K562 (cell line): ENCODE measurements around the gene TGM3. TPM values are rescaled to one million over a fixed set of nuclear protein-coding genes. Genes with fewer than 3 reads are reported as not detected.
A peak's percentile ranks its signal among the peaks of the same experiment; 100 is the strongest.

Source experiments
- DEAF1 ChIP-seq: fragments of 450-650 bp; formaldehyde crosslinking; IDR thresholded peaks from 2 replicates; pipeline ENCODE4 v1.4.0; 2020; ENCODE audit warnings: mild to moderate bottlenecking, moderate library complexity
- EHMT2 ChIP-seq: fragments of 450-650 bp; IDR thresholded peaks from 2 replicates; pipeline ENCODE4 v1.6.1; 2018; ENCODE audit warnings: antibody characterized with exemption
- ESRRA ChIP-seq: fragments of 450-650 bp; IDR thresholded peaks from 2 replicates; pipeline ENCODE4 v1.6.1; 2014; ENCODE audit warnings: low read depth, mild to moderate bottlenecking, moderate library complexity, borderline replicate concordance
- ETV1 ChIP-seq: fragments of 450-650 bp; conservative IDR thresholded peaks from 2 replicates; pipeline ENCODE4 v1.6.1; 2016; ENCODE audit warnings: missing genetic modification characterization, control low read depth, low read depth, missing compliant biosample characterization
- FOXJ2 ChIP-seq: fragments of 200-800 bp; sonication (Bioruptor generic); IDR thresholded peaks from 2 replicates; pipeline ENCODE4 v1.6.1; 2016; ENCODE audit warnings: missing genetic modification characterization, missing compliant biosample characterization
- GTF2B ChIP-seq: IDR thresholded peaks from 2 replicates; pipeline ENCODE4 v1.6.1; 2011; ENCODE audit not compliant: insufficient read length; ENCODE audit errors: extremely low read depth
- ILF3 ChIP-seq: fragments of 450-650 bp; IDR thresholded peaks from 2 replicates; pipeline ENCODE4 v1.6.1; 2018; ENCODE audit warnings: antibody characterized with exemption, mild to moderate bottlenecking, moderate library complexity, borderline replicate concordance
- IRF2 ChIP-seq: sonication (generic); formaldehyde crosslinking; IDR thresholded peaks from 2 replicates; pipeline ENCODE4 v1.8.1; 2022; ENCODE audit warnings: mild to moderate bottlenecking, missing genetic modification reagents
- MAZ ChIP-seq, 2 experiments: fragments of 450-650 bp in 1 of 2; sonication (generic) in 1 of 2; formaldehyde crosslinking; IDR thresholded peaks in 1 of 2; conservative IDR thresholded peaks in 1 of 2; 2 replicates each; pipeline versions ENCODE4 v1.4.0 to v1.5.0; 2020; ENCODE audit warnings: mild to moderate bottlenecking in 1 of 2, missing genetic modification reagents in 1 of 2
- NCOA6 ChIP-seq: fragments of 450-650 bp; IDR thresholded peaks from 2 replicates; pipeline ENCODE4 v1.6.1; 2017; ENCODE audit warnings: mild to moderate bottlenecking
- PHB2 ChIP-seq: fragments of 450-650 bp; IDR thresholded peaks from 2 replicates; pipeline ENCODE4 v1.6.1; 2017; ENCODE audit warnings: low read depth
- RFX7 ChIP-seq: fragments of 250-450 bp; sonication (Bioruptor Pico); IDR thresholded peaks from 2 replicates; pipeline ENCODE4 v1.5.1; 2021; ENCODE audit warnings: mild to moderate bottlenecking
- SMC3 ChIP-seq: conservative IDR thresholded peaks from 2 replicates; pipeline ENCODE4 v1.6.1; 2011; ENCODE audit warnings: low read depth, low read length, improper control_type of control experiment; ENCODE audit not compliant: insufficient read depth
- SPI1 ChIP-seq: IDR thresholded peaks from 2 replicates; pipeline ENCODE4 v1.6.1; 2011; ENCODE audit warnings: low read depth, low read length, control low read depth, borderline replicate concordance
- STAT5A ChIP-seq: IDR thresholded peaks from 2 replicates; pipeline ENCODE4 v1.6.1; 2012; ENCODE audit warnings: low read length, inconsistent platforms, borderline replicate concordance
- TAF1 ChIP-seq: IDR thresholded peaks from 2 replicates; pipeline ENCODE4 v1.6.1; 2011; ENCODE audit warnings: mild to moderate bottlenecking, low read length, moderate library complexity; ENCODE audit not compliant: insufficient read depth, control insufficient read depth, severe bottlenecking; ENCODE audit errors: extremely low read depth
- TFAM ChIP-seq: fragments of 250-450 bp; sonication (Bioruptor Pico); conservative IDR thresholded peaks from 2 replicates; pipeline ENCODE4 v1.5.0; 2021; ENCODE audit warnings: mild to moderate bottlenecking, moderate library complexity
- TGIF2 ChIP-seq: sonication (generic); formaldehyde crosslinking; IDR thresholded peaks from 2 replicates; pipeline ENCODE4 v1.8.1; 2022; ENCODE audit warnings: mild to moderate bottlenecking, missing genetic modification reagents, moderate library complexity
- ZBTB1 ChIP-seq: sonication (generic); formaldehyde crosslinking; IDR thresholded peaks from 2 replicates; pipeline ENCODE4 v1.8.1; 2023; ENCODE audit warnings: missing genetic modification reagents, low read depth, mild to moderate bottlenecking, borderline replicate concordance
- ZBTB12 ChIP-seq: fragments of 250-450 bp; sonication (Bioruptor Pico); IDR thresholded peaks from 2 replicates; pipeline ENCODE4 v1.4.0; 2020
- ZKSCAN1 ChIP-seq: fragments of 150-350 bp; IDR thresholded peaks from 2 replicates; pipeline ENCODE4 v1.6.1; 2016; ENCODE audit warnings: low read depth, low read length
- ZNF12 ChIP-seq: sonication (generic); formaldehyde crosslinking; IDR thresholded peaks from 2 replicates; pipeline ENCODE4 v1.4.0; 2020; ENCODE audit warnings: mild to moderate bottlenecking, missing genetic modification reagents
- ZNF316 ChIP-seq: fragments of 450-650 bp; IDR thresholded peaks from 2 replicates; pipeline ENCODE4 v1.6.1; 2016
- polyA plus RNA-seq, 8 experiments: library from polyadenylated mRNA; depleted of rRNA in 4 of 8; stranded (reverse) in 5 of 8; unstranded in 3 of 8; fragments of >200 nt; fragmentation: Nextera tagmentation in 2 of 8; fragmentation: Illumina TruSeq in 1 of 8; extraction: Ambion mirVana in 2 of 8; extraction: Trizol in 1 of 8; gene quantifications; 2 replicates each; pipeline versions ENCODE4 v1.2.1 to v1.2.3, GENCODE V29; 2011 to 2014; ENCODE audit warnings: inconsistent platforms in 1 of 8, missing spikeins in 1 of 8
- total RNA-seq, 7 experiments: library from RNA; depleted of rRNA in 6 of 7; stranded (reverse); fragments of >200 nt in 6 of 7; fragmentation: Illumina TruSeq in 2 of 7; extraction: Trizol in 2 of 7; gene quantifications; 2 replicates each; pipeline versions ENCODE4 v1.2.1 to v1.2.3, GENCODE V29; 2011 to 2021; ENCODE audit warnings: low replicate concordance in 1 of 7
- TF ChIP-seq, protein P1 (sequence below): fragments of 250-450 bp; sonication (Bioruptor Pico); IDR thresholded peaks from 2 replicates; pipeline ENCODE4 v1.5.1; 2021; ENCODE audit warnings: mild to moderate bottlenecking

Gene TGM3
- total and polyA plus RNA-seq, 9 of the 15 experiments (the other 6 are each of a cell fraction or from before 2014, with no cell fraction given), result not detected

GRCh38 chr20:2314759-2315439 lies 19.1 kb downstream of the TGM3 start (continued):
- TF ChIP-seq GTF2B, result no peak
- no peak for TF ChIP-seq IRF2 (CRISPR knock-in tag)
- TF ChIP-seq STAT5A, result 0 out of 2 replicates have a peak, but pooled peaks have one; percentile 27
- TF ChIP-seq ETV1 (tag), result 0 out of 2 replicates have a peak, but pooled peaks have one; percentile 12
- no peak for TF ChIP-seq ZBTB1
- no peak for TF ChIP-seq TAF1
- TF ChIP-seq SPI1, result peak; percentile 82
- TF ChIP-seq DEAF1 (CRISPR knock-in tag), result no peak
- TF ChIP-seq FOXJ2 (tag), result no peak
- peak; percentile 71 for TF ChIP-seq ZNF316
- no peak for TF ChIP-seq RFX7 (CRISPR knock-in tag)
- TF ChIP-seq ILF3, result no peak
- no peak for TF ChIP-seq TFAM (CRISPR knock-in tag)
- TF ChIP-seq ZKSCAN1, result peak; percentile 69; the same call in 1 of the 2 replicates
- no peak for TF ChIP-seq TGIF2 (CRISPR knock-in tag)
- TF ChIP-seq PHB2, result no peak
- TF ChIP-seq ESRRA, result no peak
- TF ChIP-seq EHMT2, result no peak
- TF ChIP-seq SMC3, result no peak
- TF ChIP-seq, protein P1, sequence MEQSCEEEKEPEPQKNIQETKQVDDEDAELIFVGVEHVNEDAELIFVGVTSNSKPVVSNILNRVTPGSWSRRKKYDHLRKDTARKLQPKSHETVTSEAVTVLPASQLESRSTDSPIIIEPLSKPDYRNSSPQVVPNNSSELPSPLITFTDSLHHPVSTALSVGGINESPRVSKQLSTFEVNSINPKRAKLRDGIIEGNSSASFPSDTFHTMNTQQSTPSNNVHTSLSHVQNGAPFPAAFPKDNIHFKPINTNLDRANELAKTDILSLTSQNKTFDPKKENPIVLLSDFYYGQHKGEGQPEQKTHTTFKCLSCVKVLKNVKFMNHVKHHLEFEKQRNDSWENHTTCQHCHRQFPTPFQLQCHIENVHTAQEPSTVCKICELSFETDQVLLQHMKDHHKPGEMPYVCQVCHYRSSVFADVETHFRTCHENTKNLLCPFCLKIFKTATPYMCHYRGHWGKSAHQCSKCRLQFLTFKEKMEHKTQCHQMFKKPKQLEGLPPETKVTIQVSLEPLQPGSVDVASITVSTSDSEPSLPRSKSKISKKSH, result no peak
- TF ChIP-seq ZBTB12 (CRISPR knock-in tag), result no peak
- TF ChIP-seq ZNF12 (CRISPR knock-in tag), result no peak
- peak; percentile 32 to 45; a peak in 1 of 4 replicates for TF ChIP-seq MAZ (CRISPR knock-in tag; conservative IDR thresholded peaks at IDR 0.05 in 1 of 2, IDR thresholded peaks at IDR 0.05 in 1 of 2)
- no peak for TF ChIP-seq NCOA6
